GM21423 (cell line): ENCODE data around the gene JAKMIP2.
A peak's percentile ranks its signal among the peaks of the same experiment; 100 is the strongest.
"Not testable (repeated sequence)": the region's sequence is repeated elsewhere in the genome, so short reads cannot be mapped to it uniquely, and the experiment has no call there.

Source experiments
- ATAC-seq: cut with Tn5 transposase; IDR thresholded peaks from one replicate; pipeline ENCODE4 v1.9.1; 2021; ENCODE audit warnings: mild to moderate bottlenecking, moderate library complexity; ENCODE audit not compliant: unreplicated experiment

The JAKMIP2 gene

DNA sequence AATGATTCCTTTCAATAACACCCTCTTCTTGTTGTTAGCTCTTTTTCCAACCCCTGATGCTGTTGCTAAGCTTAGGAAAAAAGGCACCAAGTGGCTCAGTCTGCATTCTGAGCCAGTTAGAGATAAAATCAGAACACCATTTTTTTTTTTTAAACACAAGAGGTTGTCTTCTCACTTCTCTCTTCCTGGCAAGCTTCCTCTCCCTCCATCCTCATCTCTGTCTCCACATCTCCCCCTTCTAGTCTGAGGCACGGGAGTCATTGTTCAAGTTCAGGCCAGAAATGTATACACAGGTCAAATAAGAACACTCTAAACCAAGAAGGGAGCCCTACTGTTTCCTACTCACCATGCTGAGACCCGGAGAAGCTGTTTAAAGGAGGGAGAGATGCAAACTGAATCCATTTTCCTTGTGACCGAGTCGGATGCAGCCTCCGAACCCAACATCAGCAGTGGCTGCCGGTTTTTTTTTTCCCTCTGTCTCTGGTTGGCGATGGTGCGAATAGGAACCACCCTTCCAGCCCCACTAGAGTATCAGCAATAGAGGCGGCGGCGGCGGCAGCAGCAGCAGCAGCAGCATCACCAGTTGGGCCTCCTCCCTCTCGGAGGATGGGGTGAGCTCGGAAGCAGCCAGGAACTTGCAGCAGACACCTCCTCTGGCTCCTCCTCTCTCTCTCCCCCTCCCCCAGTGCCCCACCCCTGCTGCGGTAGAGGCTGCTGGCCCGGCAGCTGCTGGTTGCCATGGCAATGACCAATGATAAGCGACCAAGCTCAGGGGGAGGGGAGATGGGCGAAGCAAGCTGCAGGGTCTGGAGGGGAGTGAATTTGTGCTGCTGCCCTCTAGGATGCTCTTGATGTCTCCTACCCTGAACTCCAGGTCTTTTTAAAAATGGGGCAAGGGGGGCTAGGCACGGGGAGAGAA, at the start of gene JAKMIP2:
TSS of gene JAKMIP2 (minus strand) at position 619 of the 919 bp plus-strand sequence. CDS start 110,922 bp downstream, outside the sequence.
- peak; percentile 87 for ATAC-seq

DNA sequence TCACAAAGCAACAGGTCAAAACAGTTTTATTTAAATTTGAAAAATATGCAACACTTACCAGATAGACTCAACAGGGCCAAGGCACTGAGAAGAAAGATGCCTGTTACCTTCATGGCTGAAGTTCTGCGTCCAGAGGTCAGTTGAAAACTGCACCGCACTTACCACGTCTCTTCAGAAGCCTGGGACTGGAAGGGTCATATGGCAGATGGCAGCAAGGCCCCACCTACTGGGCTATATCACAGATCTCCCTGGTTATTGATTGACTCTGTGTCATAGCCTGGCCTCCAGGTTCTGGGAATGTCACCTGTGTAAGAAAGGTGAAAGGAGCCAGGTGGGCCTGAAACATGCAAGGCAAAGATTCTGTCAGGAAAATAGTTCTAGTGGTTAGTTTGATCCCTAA, 48.9 kb upstream of the JAKMIP2 start, which contains the start of gene SPINK1:
TSS of gene SPINK1 (minus strand) at position 207 of the 400 bp plus-strand sequence. CDS start at position 113, 94 bp downstream.
- no peak for ATAC-seq

DNA sequence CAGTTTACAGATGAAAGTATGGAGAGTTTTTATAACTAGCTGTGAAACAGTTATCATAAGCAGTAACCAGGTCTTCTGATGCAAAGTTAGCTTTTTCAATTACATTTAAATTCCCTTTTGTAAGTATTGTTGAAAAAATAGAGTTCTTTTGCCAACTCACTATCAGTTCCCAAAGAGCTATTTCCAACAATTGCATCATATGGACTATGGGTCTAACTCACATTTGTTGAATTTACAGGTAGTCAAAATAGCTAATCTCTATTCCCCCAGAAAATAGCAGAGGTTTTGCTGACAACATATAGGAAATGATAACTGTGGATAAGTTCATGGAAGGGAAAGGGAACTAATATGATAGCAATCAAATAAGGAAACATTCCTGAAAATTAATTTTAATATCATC, 47.5 kb upstream of the JAKMIP2 start:
- ATAC-seq, result no peak

DNA sequence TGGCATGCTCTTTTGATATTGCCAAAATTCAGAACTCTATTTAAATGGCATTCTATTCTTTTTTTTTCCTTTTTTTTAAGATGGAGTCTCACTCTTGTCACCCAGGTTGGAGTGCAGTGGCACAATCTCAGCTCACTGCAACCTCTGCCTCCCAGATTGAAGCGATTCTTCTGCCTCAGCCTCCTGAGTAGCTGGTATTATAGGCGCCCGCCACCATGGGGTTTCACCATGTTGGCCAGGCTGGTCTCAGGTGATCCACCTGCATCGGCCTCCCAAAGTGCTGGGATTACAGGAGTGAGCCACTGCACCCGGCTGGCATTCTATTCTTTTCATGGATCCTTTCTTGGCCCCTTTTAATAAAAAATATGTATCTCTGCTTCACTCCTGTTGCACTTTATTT, 44.5 kb upstream of the JAKMIP2 start:
- not testable (repeated sequence) for ATAC-seq

DNA sequence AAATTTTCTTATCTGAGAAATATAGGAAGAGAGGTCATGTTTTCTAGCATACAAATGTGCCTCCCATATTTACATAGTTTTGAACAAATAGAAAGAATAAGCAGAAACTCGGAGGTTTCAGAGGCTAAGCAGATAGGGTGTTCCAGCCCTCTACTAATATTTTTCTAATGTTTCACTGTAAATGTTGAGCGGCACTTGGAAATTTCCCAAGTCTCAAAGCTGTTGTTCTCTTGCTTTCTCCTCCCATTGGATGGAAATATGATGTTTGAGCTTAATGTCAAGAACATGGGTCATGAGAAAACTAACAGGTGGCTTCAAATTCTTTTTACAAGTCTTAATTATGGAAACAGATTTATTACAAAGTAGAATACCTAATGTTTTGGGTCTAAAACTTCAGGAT, 43.8 kb upstream of the JAKMIP2 start:
- no peak for ATAC-seq

DNA sequence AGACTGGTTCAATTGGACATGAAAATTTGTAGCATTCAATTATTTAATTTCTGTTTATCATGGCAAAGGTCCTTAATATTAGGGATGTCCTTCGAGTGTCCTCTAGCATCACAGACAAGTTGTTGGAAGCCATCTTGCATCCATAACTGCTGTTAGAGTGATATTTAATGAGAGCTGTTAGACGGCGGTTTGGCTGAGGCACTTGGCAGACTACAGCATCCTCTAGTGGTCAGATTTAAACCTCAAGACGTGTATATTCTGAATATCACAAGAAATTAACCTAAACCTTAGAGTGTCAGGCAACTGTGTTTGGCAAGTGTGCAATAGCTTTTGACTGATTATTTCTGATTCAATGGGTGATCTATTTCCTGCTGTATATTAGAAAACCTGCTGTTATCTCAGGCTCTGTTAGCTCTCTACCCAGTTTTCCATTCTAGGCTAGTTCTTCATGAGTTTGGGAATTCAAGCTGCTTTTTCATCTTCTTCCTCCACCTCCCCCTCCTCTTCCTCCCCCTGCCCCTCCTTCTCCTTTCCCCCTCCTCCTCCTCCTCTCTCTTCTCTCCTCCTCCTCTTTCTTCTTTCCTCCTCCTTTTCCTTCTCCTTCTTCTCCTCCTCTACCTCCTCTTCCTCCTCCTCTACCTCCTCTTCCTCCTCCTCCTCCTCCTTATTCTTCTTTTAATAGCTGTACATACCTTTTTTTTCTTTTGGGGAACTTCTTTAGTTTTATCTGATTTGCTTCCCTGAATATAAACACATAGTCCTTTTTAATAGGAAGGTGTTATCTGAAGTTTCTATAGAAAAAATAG, 40.4 kb upstream of the JAKMIP2 start:
- peak; percentile 94 for ATAC-seq

DNA sequence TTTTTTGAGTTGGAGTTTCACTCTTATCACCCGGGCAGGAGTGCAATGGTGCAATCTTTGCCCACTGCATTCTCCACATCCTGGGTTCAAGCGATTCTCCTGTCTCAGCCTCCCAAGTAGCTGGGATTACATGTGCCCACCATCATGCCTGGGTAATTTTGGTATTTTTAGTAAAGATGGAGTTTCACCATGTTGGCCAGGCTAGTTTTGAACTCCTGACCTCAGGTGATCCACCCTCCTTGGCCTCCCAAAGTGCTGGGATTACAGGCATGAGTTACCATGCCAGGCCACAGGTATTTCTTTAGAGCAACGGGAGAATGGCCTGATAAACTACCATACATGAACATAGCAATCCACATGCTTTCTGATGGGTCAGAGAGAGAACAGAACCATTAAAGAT, 39.7 kb upstream of the JAKMIP2 start:
- ATAC-seq, result not testable (repeated sequence)

DNA sequence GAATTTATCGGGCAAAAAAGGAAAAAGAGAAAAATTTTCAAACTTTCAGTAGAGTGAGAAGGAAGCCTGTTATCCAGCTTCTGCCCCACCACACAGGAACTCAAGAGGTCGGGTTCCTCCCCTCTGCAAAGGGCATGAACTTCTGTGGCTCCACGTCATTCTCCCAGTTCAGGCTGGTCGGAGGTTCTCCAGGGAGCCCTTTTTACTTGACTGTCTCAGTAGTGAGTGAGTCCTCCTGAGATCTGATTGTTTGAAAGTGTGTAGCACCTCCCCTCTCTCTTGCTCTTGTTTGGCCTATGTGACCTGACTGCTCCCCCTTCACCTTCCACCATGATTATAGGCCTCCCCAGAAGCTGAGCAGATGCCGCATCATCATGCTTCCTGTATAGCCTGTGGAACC, 39.2 kb upstream of the JAKMIP2 start:
- no peak for ATAC-seq

DNA sequence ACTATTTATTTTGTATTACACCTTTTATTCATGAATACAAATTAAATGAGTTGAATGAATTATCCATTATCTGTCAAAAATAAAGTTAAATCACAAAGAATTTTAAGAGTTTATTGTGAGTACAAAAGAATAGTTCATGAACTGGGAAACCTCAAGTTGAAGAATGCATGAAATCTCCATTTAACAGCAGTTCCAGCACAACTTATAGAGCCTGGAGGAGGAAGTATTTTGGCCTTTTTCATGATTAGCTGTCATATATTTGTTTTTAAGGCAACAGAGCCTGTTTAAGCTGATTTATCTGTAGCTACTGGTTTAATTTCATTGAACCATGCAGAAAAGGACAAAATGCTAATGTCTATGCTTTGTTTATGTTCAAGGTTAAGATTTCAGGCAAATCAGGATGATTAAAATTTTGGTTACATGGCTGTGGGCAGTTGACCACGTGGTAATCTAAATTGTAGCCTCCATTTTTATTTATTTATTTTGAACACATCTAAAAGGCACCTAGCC, 36.8 kb upstream of the JAKMIP2 start:
- no peak for ATAC-seq

DNA sequence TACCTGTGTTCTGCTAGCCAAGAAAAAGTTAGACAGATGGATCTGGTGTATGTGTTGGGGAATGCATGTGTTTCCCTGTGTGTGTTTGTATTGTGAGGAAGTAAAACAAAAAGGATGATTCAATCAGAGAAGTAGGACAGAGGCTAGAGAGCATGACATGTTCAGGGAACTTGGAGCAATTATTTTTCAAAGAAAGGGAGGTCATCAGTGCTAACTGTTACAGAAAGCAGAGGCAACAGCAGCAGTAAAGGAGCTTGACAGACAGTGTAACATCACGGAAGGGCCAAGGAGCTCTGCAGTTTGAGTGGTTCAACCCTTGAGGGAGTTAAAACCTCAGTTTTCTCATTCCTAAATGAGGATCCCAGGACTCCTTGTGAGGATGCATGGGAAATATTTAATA, 35.8 kb upstream of the JAKMIP2 start:
- no peak for ATAC-seq

DNA sequence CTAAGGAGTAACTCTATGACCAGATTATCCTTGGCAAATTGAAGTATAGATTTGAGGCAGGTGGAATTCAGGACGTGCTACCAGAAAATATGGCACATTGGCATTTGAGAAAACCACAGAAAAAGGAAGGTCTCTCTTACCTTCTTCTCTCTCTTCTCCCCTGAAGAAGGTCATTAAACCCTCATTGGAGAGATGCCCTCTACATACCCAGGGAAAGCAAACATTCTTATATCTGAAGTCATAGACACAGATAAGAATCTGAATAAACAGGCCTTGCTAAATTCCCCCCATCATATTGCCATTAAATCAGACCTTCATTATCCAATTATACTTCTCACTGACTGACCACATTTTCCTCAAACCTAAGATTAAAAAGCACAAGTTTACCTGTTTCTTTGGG, 31.2 kb upstream of the JAKMIP2 start:
- no peak for ATAC-seq

DNA sequence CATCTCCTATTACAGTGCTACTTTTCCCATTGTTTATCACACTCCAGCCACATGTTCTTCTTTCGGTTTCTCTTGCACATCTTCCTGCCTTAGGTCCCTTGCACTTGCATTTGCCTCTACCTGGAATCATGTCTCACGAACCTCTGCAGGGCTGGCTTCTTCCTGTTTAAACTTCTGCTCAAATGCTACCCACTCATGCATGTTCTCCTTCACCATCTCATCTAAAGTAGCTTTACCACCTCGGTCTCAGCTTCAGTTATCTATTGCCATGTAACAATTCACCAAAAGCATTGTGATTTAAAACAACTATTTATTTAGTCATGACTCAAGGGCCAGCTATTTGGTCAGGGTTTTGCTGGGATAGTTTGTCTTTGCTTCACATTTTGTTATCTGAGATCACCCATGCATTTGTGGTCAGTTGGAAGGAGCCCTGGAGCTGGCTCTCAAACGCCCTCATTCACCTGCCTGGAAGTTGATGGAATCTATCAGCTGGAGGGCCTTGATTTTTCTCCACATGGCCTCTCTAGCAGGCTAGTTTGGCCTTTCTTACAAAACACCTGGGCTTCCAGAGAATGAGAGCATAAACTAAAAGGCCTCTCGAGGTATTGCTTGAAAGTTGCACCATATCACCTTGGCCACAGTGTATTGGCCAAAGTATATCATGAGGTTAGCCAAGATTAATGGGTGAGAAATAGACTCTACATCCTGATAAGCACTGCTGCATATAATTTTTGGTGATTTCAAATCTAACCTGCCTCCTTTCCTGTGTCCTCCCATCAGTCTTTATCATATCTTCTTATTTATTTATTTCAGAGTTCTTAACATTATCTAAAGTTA, 27.5 kb upstream of the JAKMIP2 start:
- no peak for ATAC-seq

DNA sequence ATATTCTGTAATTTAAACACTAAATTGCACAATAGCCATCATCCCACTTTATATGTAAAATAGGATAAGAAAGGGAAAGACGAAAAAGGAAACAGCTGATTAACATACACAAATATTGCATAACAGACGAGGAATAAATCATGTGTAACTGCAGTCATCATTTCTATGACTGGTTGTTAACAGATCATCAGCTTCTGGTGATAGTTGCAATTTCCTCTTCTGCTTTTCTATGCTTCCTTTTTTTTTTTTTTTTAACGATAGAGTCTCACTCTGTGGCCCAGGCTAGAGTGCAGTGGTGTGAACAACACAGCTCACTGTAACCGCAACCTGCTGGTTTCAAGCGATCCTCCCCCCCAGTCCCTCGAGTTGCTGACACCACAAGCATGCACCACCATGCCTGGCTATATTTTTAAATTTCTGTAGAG, 22.5 kb upstream of the JAKMIP2 start:
- peak; percentile 89 for ATAC-seq

DNA sequence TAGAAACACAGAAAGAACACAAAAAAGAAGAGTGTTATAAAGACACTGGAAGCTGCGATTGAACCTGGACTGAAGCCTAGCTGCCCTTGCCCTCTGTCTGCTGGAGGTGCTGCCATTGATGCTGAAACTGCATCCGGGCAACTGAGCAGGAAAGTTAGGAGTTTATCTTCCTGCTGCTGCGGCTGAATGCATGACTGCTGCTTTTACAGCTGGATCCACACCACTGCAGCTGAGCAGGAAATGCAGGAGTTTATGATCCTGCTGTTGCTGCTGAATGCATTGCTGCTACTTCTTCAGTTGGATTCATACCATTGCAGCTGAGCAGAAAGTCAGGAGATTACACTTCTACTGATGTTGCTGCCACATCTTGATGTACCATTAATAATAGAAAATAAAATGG, 21.8 kb upstream of the JAKMIP2 start:
- ATAC-seq, result no peak

DNA sequence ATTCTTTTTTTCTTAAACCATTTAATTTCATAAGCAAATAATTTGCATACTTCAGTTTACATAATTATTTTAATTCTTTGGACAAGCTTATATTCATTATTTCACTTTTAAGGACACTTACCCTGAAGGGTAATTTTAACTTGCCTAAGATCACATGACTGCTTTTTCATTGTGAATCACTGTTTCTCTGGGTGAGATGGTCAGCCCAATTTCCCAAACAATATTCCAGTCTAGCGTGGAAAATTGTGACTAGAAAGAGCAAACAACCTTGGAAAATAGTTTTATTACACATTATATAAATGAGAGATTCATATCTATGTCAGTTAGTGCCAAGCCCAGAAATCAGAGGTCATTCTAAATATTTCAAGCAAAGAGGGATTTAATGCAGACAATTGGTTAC, 21.4 kb upstream of the JAKMIP2 start:
- no peak for ATAC-seq

DNA sequence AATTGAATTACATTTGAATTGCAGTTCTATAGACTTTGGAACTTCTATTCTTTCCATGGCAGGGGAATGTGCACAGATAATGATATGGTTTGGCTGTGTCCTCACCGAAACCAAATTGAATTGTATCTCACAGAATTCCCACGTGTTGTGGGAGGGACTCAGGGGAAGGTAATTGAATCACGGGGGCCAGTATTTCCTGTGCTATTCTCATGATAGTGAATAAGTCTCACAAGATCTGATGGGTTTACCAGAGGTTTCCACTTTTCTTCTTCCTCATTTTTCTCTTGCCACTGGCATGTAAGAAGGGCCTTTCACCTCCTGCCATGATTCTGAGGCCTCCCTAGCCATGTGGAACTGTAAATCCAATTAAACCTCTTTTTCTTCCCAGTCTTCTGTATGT, 20.6 kb upstream of the JAKMIP2 start:
- ATAC-seq, result not testable (repeated sequence)

DNA sequence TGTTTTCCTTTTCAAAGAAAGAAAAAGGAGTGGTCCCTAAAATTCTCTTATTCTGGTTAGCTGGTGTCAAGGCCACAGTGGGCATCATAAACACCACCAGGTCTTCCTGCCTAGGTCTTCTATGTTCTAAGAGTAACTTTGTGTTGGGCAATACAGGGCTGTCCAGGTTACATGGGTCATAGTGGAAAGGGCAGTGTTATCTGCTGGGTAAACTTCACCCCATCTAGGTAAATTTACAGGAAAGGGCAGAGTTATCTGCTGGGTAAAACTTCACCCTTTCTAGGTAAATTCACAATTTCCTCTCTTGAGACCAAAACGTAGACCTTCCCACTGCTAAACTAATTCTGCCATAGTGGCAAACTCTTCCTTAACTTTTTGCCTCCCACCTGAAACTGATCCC, 18.9 kb upstream of the JAKMIP2 start:
- no peak for ATAC-seq

DNA sequence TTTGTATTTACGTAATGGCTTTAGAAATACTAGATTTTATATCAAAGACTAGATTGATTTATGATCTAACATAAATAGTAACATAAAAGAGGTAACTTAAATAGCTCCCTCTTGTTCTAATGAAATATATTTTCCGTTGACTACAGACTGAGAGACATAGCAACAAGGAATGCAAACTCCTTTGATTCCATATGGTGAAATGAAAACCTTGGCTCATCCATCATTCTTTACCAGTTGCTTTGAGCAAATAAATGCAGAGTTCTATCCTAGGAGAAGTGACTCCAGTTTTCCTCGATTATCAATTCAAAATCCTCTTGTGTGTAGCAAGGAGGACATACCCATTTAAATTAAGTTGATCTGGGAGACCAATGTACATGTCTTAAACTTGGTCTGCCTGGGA, 18.0 kb upstream of the JAKMIP2 start:
- ATAC-seq, result no peak

DNA sequence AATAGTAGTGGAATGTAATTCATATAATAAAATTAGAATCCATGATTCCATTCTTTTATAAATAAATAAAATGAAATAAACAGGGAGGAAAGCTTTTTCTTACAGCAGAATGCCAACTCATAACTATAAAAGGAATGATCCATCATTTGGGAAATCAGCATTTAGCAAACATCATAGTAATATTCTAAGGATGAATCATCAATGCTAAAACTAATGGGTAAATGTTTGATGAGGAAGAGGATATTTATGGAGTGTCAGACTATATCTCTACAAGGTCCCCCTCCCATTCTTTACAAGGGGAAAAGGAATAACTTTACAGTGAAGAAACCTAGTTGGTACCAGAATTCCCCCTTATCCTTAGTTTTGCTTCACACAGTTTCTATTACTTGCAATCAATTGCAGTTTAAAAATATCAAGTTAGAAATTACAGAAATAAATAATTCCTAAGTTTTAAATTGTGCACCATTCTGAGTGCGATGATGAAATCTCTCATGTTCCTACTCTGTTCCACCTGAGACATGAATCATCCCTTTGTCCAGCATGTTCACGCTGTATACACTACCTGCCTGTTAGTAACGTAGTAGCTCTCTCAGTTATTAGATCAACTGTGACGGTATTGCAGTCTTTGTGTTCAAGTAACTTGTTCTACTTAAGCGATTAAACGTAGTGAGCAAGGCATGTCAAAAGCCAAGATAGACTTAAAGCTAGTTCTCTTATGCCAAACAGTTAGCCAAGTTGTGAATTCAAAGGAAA, 14.2 kb upstream of the JAKMIP2 start:
- ATAC-seq, result no peak

DNA sequence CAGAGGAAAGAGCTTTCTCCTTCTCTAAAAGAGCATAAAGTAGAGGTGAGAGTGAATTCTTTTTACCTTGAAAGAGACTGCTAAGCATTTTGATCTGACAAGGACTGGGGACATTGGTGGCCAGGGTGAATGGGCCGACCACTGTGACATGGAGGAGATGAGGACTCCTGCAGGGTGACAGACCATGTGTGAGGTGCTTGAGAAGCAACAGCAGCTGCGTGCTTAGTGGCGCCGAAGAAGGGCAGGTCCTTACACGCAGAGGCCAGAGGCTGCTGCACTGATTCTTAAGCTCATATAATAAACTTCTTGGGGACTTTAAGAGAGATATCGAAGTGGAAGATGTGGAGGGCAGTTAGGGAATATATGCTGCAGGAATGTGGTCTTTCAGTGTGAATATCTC, 8.7 kb upstream of the JAKMIP2 start:
- no peak for ATAC-seq
